GM21528 (cell line): ENCODE measurements around the gene KCNT1.

ENCODE experiments used
- ATAC-seq: cut with Tn5 transposase; IDR thresholded peaks from one replicate; pipeline ENCODE4 v1.9.1; 2021; ENCODE audit warnings: mild to moderate bottlenecking, moderate library complexity; ENCODE audit not compliant: unreplicated experiment, low FRiP score

KCNT1 gene

DNA sequence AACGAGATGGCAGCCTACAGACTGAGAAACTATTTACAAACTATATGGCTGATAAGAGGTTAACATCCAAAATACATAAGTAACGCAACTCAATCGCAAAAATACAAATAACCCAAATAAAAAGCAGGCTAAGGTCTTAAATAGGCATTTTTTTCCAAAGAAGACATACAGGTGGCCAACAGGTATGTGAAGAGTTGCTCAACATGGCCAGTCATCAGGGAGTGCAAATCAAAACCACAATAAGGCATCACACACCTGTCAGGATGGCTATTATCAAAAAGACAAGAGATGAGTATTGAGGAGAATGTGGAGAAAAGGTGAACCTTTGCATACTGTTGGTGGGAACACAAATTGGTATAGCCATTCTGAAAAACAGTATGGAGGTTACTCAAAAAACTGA, 131.9 kb downstream of the KCNT1 start:
- no peak for ATAC-seq

DNA sequence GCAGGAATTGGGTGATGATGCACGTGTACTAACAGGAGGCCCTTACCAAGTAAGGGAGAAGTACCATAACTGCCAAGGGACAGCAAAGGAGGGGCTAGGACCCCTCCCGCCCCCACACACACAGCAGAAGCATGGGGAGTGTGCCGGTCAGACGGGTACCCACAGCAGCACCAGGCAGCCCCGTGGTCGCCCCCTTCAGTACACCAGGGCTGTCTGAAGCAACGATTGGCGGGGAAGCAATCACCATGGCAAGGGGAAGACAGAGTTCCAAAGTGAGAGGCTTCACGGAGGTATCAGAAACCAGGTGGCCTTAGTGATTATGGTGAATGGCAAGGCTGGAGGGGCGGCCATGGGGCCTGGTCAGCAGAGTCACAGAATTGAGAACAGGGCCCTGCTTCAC, 133.1 kb downstream of the KCNT1 start:
- no peak for ATAC-seq

DNA sequence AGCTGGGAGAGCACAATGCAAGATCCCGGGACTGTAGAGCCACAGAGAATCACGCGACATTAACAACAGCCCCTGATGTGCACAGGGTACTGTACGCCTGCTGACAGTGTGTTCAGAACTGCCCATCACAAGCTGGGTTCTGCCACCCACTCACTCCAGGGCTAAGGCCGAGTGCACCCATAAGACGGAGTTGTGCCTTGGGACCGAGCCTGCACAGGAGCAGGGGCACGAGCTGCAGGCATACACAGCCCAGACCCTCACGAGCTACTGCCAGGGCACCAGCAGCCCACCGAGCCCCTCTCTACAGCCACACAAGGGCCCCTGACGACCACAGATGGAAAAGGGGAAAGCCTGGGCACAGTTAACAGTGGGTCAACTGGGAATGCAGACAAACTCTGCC, 137.5 kb downstream of the KCNT1 start:
- no peak for ATAC-seq

DNA sequence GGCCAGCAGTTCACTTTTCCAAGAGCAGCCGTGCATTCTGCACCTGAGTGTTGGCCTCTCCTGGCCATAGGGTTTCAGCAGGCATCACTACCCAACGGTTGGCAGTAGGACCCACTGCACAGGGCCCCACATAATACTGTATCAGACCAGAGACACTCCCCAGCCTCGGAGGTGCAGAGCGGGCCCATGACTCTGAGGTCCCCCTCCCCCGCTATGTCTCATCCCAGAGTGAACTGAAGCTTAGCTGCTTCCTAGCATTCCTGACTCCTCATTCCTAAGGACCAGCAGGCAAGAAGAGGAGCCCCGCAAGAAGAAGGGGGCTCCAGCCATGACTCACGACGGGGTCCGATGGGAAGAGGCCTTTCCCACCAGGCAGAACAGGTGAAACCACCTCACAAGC, 138.1 kb downstream of the KCNT1 start:
- ATAC-seq, result no peak

DNA sequence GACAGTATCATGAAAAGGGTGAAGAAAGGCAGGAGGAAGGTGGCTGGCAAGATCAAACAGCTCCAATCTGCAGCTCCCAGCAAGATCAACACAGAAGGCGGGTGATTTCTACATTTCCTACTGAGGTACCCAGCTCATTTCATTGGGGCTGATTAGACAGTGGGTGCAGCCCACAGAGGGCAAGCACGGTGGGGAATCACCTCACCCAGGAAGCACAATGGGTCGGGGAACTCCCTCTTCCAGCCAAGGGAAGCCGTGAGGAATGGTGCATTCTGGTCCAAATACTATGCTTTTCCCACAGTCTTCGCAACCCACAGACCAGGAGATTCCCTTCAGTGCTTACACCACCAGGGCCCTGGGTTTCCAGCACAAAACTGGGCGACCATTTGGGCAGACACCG, 138.6 kb downstream of the KCNT1 start:
- no peak for ATAC-seq
